K562 (cell line): ENCODE measurements around the gene MAP3K6. TPM values are rescaled to one million over a fixed set of nuclear protein-coding genes. Genes with fewer than 3 reads are reported as not detected.
A peak's percentile ranks its signal among the peaks of the same experiment; 100 is the strongest.

ENCODE experiments used
- ARID4B ChIP-seq: sonication (generic); formaldehyde crosslinking; IDR thresholded peaks from 2 replicates; pipeline ENCODE4 v1.8.0; 2022; ENCODE audit warnings: mild to moderate bottlenecking, missing genetic modification reagents
- C11orf30 ChIP-seq: fragments of 450-650 bp; IDR thresholded peaks from 2 replicates; pipeline ENCODE4 v1.6.1; 2016; ENCODE audit warnings: low read depth, mild to moderate bottlenecking
- GABPA ChIP-seq: fragments of 200-800 bp; sonication (Bioruptor generic); conservative IDR thresholded peaks from 2 replicates; pipeline ENCODE4 v1.6.1; 2016; ENCODE audit warnings: low read depth, missing genetic modification characterization, missing compliant biosample characterization
- HLTF ChIP-seq: fragments of 450-650 bp; IDR thresholded peaks from 2 replicates; pipeline ENCODE4 v1.6.1; 2016
- MTA2 ChIP-seq: fragments of 450-650 bp; IDR thresholded peaks from 2 replicates; pipeline ENCODE4 v1.6.1; 2016; ENCODE audit warnings: low read depth
- MYNN ChIP-seq, 2 experiments: sonication (generic); formaldehyde crosslinking in 1 of 2; IDR thresholded peaks; 2 replicates each; pipeline versions ENCODE4 v1.5.0 to v1.6.1; 2016 to 2020; ENCODE audit warnings: antibody characterized with exemption in 1 of 2, missing genetic modification reagents in 1 of 2
- RBFOX2 ChIP-seq: fragments of 200-400 bp; formaldehyde crosslinking; IDR thresholded peaks from 2 replicates; pipeline ENCODE4 v1.6.1; 2017; ENCODE audit warnings: low read depth, mild to moderate bottlenecking, low read length, moderate library complexity
- SPI1 ChIP-seq: IDR thresholded peaks from 2 replicates; pipeline ENCODE4 v1.6.1; 2011; ENCODE audit warnings: low read depth, low read length, control low read depth, borderline replicate concordance
- THRB ChIP-seq: fragments of 450-650 bp; formaldehyde crosslinking; conservative IDR thresholded peaks from 2 replicates; pipeline ENCODE4 v1.4.0; 2022; ENCODE audit warnings: mild to moderate bottlenecking, missing genetic modification characterization
- ZBTB2 ChIP-seq: fragments of 450-650 bp; IDR thresholded peaks from 2 replicates; pipeline ENCODE4 v1.6.1; 2016; ENCODE audit warnings: antibody characterized with exemption
- ZNF143 ChIP-seq: sonication (generic); formaldehyde crosslinking; IDR thresholded peaks from 2 replicates; pipeline ENCODE4 v1.9.0; 2022; ENCODE audit warnings: mild to moderate bottlenecking, missing genetic modification reagents
- polyA plus RNA-seq, 8 experiments: library from polyadenylated mRNA; depleted of rRNA in 4 of 8; stranded (reverse) in 5 of 8; unstranded in 3 of 8; fragments of >200 nt; fragmentation: Nextera tagmentation in 2 of 8; fragmentation: Illumina TruSeq in 1 of 8; extraction: Ambion mirVana in 2 of 8; extraction: Trizol in 1 of 8; gene quantifications; 2 replicates each; pipeline versions ENCODE4 v1.2.1 to v1.2.3, GENCODE V29; 2011 to 2014; ENCODE audit warnings: inconsistent platforms in 1 of 8, missing spikeins in 1 of 8
- total RNA-seq, 7 experiments: library from RNA; depleted of rRNA in 6 of 7; stranded (reverse); fragments of >200 nt in 6 of 7; fragmentation: Illumina TruSeq in 2 of 7; extraction: Trizol in 2 of 7; gene quantifications; 2 replicates each; pipeline versions ENCODE4 v1.2.1 to v1.2.3, GENCODE V29; 2011 to 2021; ENCODE audit warnings: low replicate concordance in 1 of 7

Gene MAP3K6
- total and polyA plus RNA-seq, 9 of the 15 experiments (the other 6 are each of a cell fraction or from before 2014, with no cell fraction given): 0.99 to 21.9 (median 7.0) TPM

GRCh38 chr1:27342778-27343638 lies 23.8 kb downstream of the MAP3K6 start (continued):
- TF ChIP-seq SPI1 (peak; percentile 33; the same call in 1 of the 2 replicates), MYNN (IDR thresholded peaks at IDR 0.05) (peak; percentile 74; the same call in 1 of the 2 replicates), MYNN (CRISPR knock-in tag; IDR thresholded peaks at IDR 0.05) (no peak), HLTF (no peak), THRB (CRISPR knock-in tag) (peak; percentile 78; the same call in 1 of the 2 replicates), ZNF143 (CRISPR knock-in tag) (peak; percentile 37; the same call in 1 of the 2 replicates), GABPA (peak; percentile 45; the same call in 1 of the 2 replicates), C11orf30 (no peak), ARID4B (peak; percentile 85; the same call in 1 of the 2 replicates), ZBTB2 (peak; percentile 58; the same call in 1 of the 2 replicates), MTA2 (0 out of 2 replicates have a peak, but pooled peaks have one; percentile 20), RBFOX2 (peak; percentile 53)
